GM23338 (cell line): ENCODE data around the gene RCBTB2. TPM values are rescaled to one million over a fixed set of nuclear protein-coding genes. Genes with fewer than 3 reads are reported as not detected.

Experiments
- ATAC-seq: fragments of 200-7000 bp; cut with Tn5 transposase; 3 replicates; pipeline ENCODE4 v1.9.1; 2020
- DNase-seq: peaks from one replicate; pipeline ENCODE4 v3.0.0-alpha.2; 2015; ENCODE audit warnings: low spot score
- H2AFZ ChIP-seq: fragments of 200-600 bp; sonication (generic); 2 replicates; pipeline ENCODE4 v1.8.0; 2016; ENCODE audit warnings: antibody characterized with exemption, mild to moderate bottlenecking, moderate library complexity
- H3F3A ChIP-seq: fragments of 200-600 bp; sonication (generic); replicated peaks from 2 replicates; pipeline ENCODE4 v1.8.0; 2017; ENCODE audit warnings: antibody characterized with exemption, mixed run types, low read depth
- H3K27ac ChIP-seq: fragments of 200-600 bp; sonication (generic); 2 replicates; pipeline ENCODE4 v1.6.1; 2016; ENCODE audit warnings: low read depth
- H3K27me3 ChIP-seq: fragments of 200-600 bp; sonication (generic); 2 replicates; pipeline ENCODE4 v1.8.0; 2016; ENCODE audit warnings: mild to moderate bottlenecking, mixed run types, moderate library complexity; ENCODE audit not compliant: insufficient read depth
- H3K36me3 ChIP-seq: fragments of 200-600 bp; sonication (generic); 2 replicates; pipeline ENCODE4 v1.8.0; 2016; ENCODE audit warnings: mild to moderate bottlenecking; ENCODE audit not compliant: insufficient read depth
- H3K4me1 ChIP-seq: fragments of 200-600 bp; sonication (generic); 2 replicates; pipeline ENCODE4 v1.8.0; 2016; ENCODE audit warnings: mild to moderate bottlenecking, moderate library complexity; ENCODE audit not compliant: insufficient read depth
- H3K4me2 ChIP-seq: fragments of 200-600 bp; sonication (generic); 2 replicates; pipeline ENCODE4 v1.7.1; 2017; ENCODE audit warnings: mixed run types
- H3K4me3 ChIP-seq: fragments of 200-600 bp; sonication (generic); 2 replicates; pipeline ENCODE4 v1.6.1; 2016; ENCODE audit warnings: mixed run types
- H3K79me2 ChIP-seq: fragments of 200-600 bp; sonication (generic); replicated peaks from 2 replicates; pipeline ENCODE4 v1.8.0; 2017; ENCODE audit warnings: mild to moderate bottlenecking; ENCODE audit not compliant: insufficient read depth
- H3K9me2 ChIP-seq: fragments of 200-600 bp; sonication (generic); 2 replicates; pipeline ENCODE4 v1.8.0; 2017; ENCODE audit not compliant: insufficient read depth
- H4K20me1 ChIP-seq: fragments of 200-600 bp; sonication (generic); replicated peaks from 2 replicates; pipeline ENCODE4 v1.8.0; 2017; ENCODE audit warnings: mild to moderate bottlenecking; ENCODE audit not compliant: insufficient read depth
- H3K27ac Mint-ChIP-seq: 2 replicates; pipeline ENCODE4 v1.8.0; 2020; ENCODE audit warnings: inconsistent platforms, mild to moderate bottlenecking, moderate library complexity, mixed read lengths
- H3K27me3 Mint-ChIP-seq: 3 replicates; pipeline ENCODE4 v1.8.0; 2022; ENCODE audit warnings: low read depth, mild to moderate bottlenecking, moderate library complexity, mixed read lengths, inconsistent platforms; ENCODE audit not compliant: insufficient read depth, poor library complexity
- H3K36me3 Mint-ChIP-seq: 3 replicates; pipeline ENCODE4 v1.8.0; 2021; ENCODE audit warnings: low read depth, mild to moderate bottlenecking, inconsistent platforms, moderate library complexity, mixed read lengths
- H3K4me1 Mint-ChIP-seq: 3 replicates; pipeline ENCODE4 v1.8.0; 2020; ENCODE audit warnings: mild to moderate bottlenecking, inconsistent platforms, mixed read lengths
- H3K4me3 Mint-ChIP-seq: 3 replicates; pipeline ENCODE4 v1.8.0; 2021; ENCODE audit warnings: moderate library complexity, mild to moderate bottlenecking, inconsistent platforms, mixed read lengths
- H3K9me3 Mint-ChIP-seq: 3 replicates; pipeline ENCODE4 v1.8.0; 2020; ENCODE audit warnings: moderate library complexity, mild to moderate bottlenecking, inconsistent platforms, mixed read lengths
- CREB1 ChIP-seq: fragments of 250-450 bp; sonication (Bioruptor Pico); IDR thresholded peaks from 2 replicates; pipeline ENCODE4 v1.5.0; 2020; ENCODE audit warnings: low read depth, mild to moderate bottlenecking, moderate library complexity
- EZH2phosphoT487 ChIP-seq: fragments of 200-600 bp; sonication (generic); IDR thresholded peaks from one replicate; pipeline ENCODE4 v1.8.1; 2018; ENCODE audit warnings: antibody characterized with exemption; ENCODE audit not compliant: unreplicated experiment
- JUNB ChIP-seq: IDR thresholded peaks from one replicate; pipeline ENCODE4 v1.6.1; 2016; ENCODE audit warnings: antibody characterized with exemption; ENCODE audit not compliant: unreplicated experiment
- NANOG ChIP-seq: IDR thresholded peaks from 2 replicates; pipeline ENCODE4 v1.6.1; 2016; ENCODE audit warnings: antibody characterized with exemption, borderline replicate concordance
- REST ChIP-seq: IDR thresholded peaks from one replicate; pipeline ENCODE4 v1.6.1; 2018; ENCODE audit warnings: antibody characterized with exemption; ENCODE audit not compliant: unreplicated experiment
- STAT1 ChIP-seq: IDR thresholded peaks from one replicate; pipeline ENCODE4 v1.6.1; 2016; ENCODE audit warnings: antibody characterized with exemption; ENCODE audit not compliant: unreplicated experiment
- ZNF114 ChIP-seq: fragments of 250-450 bp; sonication (Bioruptor Pico); IDR thresholded peaks from 2 replicates; pipeline ENCODE4 v1.5.0; 2020; ENCODE audit warnings: mild to moderate bottlenecking, moderate library complexity
- ZNF331 ChIP-seq: fragments of 250-450 bp; sonication (Bioruptor Pico); IDR thresholded peaks from 2 replicates; pipeline ENCODE4 v1.5.0; 2020; ENCODE audit warnings: low read depth, mild to moderate bottlenecking, moderate library complexity
- polyA plus RNA-seq: library from polyadenylated mRNA; unstranded; fragments of >200 nt; fragmentation: Nextera tagmentation; extraction: Ambion mirVana; gene quantifications from 2 replicates; pipeline ENCODE4 v1.2.1, GENCODE V29; 2016
- total RNA-seq: library from RNA; depleted of rRNA; stranded (reverse); fragments of >200 nt; shearing (Covaris generic); gene quantifications from 2 replicates; pipeline ENCODE4 v1.2.3, GENCODE V29; 2014
- TF ChIP-seq, protein P1 (sequence below), 2 experiments: fragments of 200-600 bp in 1 of 2; sonication (generic) in 1 of 2; conservative IDR thresholded peaks; 2 replicates each; pipeline versions ENCODE4 v1.5.1 to v1.6.1; 2016 to 2017; ENCODE audit warnings: antibody characterized with exemption in 2 of 2, low read depth in 2 of 2, mild to moderate bottlenecking in 2 of 2, moderate library complexity in 1 of 2
- TF ChIP-seq, protein P2 (sequence below): IDR thresholded peaks from 2 replicates; pipeline ENCODE4 v1.6.1; 2016; ENCODE audit warnings: antibody characterized with exemption

The RCBTB2 gene
- total and polyA plus RNA-seq, 2 experiments from 2014 or later = 8.1 to 20.8 TPM

- TF ChIP-seq, protein P1, sequence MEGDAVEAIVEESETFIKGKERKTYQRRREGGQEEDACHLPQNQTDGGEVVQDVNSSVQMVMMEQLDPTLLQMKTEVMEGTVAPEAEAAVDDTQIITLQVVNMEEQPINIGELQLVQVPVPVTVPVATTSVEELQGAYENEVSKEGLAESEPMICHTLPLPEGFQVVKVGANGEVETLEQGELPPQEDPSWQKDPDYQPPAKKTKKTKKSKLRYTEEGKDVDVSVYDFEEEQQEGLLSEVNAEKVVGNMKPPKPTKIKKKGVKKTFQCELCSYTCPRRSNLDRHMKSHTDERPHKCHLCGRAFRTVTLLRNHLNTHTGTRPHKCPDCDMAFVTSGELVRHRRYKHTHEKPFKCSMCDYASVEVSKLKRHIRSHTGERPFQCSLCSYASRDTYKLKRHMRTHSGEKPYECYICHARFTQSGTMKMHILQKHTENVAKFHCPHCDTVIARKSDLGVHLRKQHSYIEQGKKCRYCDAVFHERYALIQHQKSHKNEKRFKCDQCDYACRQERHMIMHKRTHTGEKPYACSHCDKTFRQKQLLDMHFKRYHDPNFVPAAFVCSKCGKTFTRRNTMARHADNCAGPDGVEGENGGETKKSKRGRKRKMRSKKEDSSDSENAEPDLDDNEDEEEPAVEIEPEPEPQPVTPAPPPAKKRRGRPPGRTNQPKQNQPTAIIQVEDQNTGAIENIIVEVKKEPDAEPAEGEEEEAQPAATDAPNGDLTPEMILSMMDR (conservative IDR thresholded peaks at IDR 0.05; ENCODE audit: low read depth in 2 of 2) = no peak
- TF ChIP-seq ZNF331 (CRISPR knock-in tag) (no peak), CREB1 (CRISPR knock-in tag) (no peak), JUNB (no peak), REST (no peak), EZH2phosphoT487 (no peak), ZNF114 (no peak)
- TF ChIP-seq, protein P2, sequence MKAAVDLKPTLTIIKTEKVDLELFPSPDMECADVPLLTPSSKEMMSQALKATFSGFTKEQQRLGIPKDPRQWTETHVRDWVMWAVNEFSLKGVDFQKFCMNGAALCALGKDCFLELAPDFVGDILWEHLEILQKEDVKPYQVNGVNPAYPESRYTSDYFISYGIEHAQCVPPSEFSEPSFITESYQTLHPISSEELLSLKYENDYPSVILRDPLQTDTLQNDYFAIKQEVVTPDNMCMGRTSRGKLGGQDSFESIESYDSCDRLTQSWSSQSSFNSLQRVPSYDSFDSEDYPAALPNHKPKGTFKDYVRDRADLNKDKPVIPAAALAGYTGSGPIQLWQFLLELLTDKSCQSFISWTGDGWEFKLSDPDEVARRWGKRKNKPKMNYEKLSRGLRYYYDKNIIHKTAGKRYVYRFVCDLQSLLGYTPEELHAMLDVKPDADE = no peak
Measured at GRCh38 chr13:48556817-48557216, 23.9 kb upstream of the RCBTB2 start (continued).

DNA sequence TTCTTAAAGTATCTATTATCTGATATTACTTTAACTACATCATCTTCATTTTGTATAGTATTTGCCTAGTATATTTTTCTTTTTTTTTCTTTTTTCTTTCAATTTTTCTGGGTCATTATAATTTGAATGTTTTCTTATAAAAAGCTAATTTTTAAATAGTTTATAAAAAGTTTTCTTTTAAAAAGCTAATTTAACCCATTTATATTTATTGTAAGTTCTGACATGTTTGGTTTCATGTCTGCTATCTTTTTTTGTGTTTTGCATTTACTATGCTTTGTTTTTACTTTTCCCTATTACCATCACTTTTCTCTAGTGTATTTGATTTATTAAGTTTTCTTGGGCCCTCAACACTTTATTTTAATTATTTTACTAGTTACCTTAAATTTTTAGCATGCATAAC is 22.6 kb upstream of the RCBTB2 start:
- Mint-ChIP-seq H3K36me3 (peaks cover 20% of the 10 kb centered on the region), H3K27me3 (peaks cover under 1% of the 10 kb centered on the region), H3K9me3 (peaks cover 50% of the 10 kb centered on the region)
- TF ChIP-seq NANOG (no peak), ZNF114 (no peak), STAT1 (no peak), EZH2phosphoT487 (no peak)
- TF ChIP-seq, protein P2 = no peak
- TF ChIP-seq, protein P1 (conservative IDR thresholded peaks at IDR 0.05; ENCODE audit: low read depth in 2 of 2) = no peak

More for the DNA sequence above, 22.6 kb upstream of the RCBTB2 start:
- no peak overlapping the region for H3K4me2 ChIP-seq
- ATAC-seq = no peak
- DNase-seq = no peak
- no peak overlapping the region for H3K27ac Mint-ChIP-seq
- no peak overlapping the region for H3K27ac ChIP-seq
- H3K4me1 Mint-ChIP-seq = no peaks in the 10 kb centered on the region; the same call in 2 of the 3 replicates
- no peaks in the 10 kb centered on the region for H3K27me3 ChIP-seq
- H3K36me3 ChIP-seq = peaks cover 2% of the 10 kb centered on the region; the same call in 1 of the 2 replicates
- H3K4me3 Mint-ChIP-seq = no peak overlapping the region
- no peak overlapping the region for H3K4me3 ChIP-seq
- no peaks in the 10 kb centered on the region for H3K4me1 ChIP-seq
- no peak overlapping the region for H2AFZ ChIP-seq
- no peaks in the 10 kb centered on the region for H3F3A ChIP-seq
- no peaks in the 10 kb centered on the region for H3K9me2 ChIP-seq
- no peaks in the 10 kb centered on the region for H4K20me1 ChIP-seq
- H3K79me2 ChIP-seq = no peaks in the 10 kb centered on the region
